ENCODE measurements around the gene BDKRB2. TPM values are rescaled to one million over a fixed set of nuclear protein-coding genes. Genes with fewer than 3 reads are reported as not detected.
A peak's percentile ranks its signal among the peaks of the same experiment; 100 is the strongest.

The BDKRB2 gene
- polyA plus RNA-seq, 2 of the 4 experiments (the other 2 are of a cell fraction), result 13.9 to 21.6 TPM

DNA sequence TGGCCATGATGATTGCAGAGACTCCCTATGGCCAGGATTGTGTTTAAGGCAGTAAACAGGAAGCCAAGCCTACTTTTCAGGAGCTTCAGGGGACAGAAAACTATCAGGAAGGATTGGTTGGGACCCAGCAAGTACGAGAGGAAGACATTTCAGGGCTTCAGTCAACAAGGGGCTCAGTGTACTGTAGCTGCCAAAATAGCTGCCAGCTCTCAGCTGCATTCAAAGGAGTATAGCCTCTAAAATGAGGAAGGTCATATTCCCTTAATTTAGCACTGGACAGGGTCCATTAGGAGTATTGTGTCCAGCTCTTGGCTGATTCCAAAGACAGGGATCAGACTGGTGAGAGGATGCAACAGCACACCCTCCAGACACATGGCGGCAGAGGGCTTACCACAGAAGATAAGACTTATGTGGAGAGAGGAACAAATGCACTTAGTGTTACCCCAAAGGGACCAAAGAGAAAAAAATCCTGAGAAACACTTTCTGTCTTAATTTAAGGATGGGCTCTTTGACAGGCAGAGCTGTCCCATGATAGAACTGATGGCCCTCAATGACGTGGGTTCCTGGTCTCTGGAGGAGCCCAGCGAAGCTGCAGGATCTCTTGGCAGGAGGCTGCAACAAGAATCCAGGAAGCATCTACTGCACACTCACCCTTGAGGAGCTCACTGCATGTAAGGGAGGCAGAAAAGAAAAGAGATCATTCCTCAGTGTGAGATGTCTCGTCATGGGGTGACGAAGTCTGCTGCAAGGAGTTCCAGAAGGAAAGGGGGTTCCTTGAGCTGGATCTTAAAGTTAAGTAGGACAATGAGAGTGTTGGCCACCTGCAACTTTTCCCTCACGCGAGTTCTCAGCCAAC lies 66.2 kb downstream of the BDKRB2 start:
- DNase-seq (ENCODE audit: low read depth in 1 of 2, low spot score in 1 of 2), result no peak
- ATAC-seq, result no peak
- TF ChIP-seq HOXB5 (CRISPR knock-in tag; IDR thresholded peaks at IDR 0.05) (no peak), ZSCAN20 (CRISPR knock-in tag; IDR thresholded peaks at IDR 0.05) (no peak), HDAC2 (IDR thresholded peaks at IDR 0.05) (no peak), CHD4 (IDR thresholded peaks at IDR 0.05; ENCODE audit: borderline replicate concordance) (no peak), NFE2L2 (conservative IDR thresholded peaks at IDR 0.05; ENCODE audit: low read length) (no peak), RCOR1 (IDR thresholded peaks at IDR 0.05; ENCODE audit: low read depth, low read length) (no peak), RNF2 (IDR thresholded peaks at IDR 0.05; ENCODE audit: borderline replicate concordance, low read depth) (no peak), PHF8 (IDR thresholded peaks at IDR 0.05; ENCODE audit: borderline replicate concordance, low read depth) (no peak), ESRRA (IDR thresholded peaks at IDR 0.05; ENCODE audit: borderline replicate concordance, low read length) (no peak), HOXA7 (CRISPR knock-in tag; IDR thresholded peaks at IDR 0.05) (no peak), POLR2AphosphoS2 (conservative IDR thresholded peaks at IDR 0.05; ENCODE audit: low read length) (no peak), POLR2A (IDR thresholded peaks at IDR 0.05; ENCODE audit: low read length) (no peak), RARB (CRISPR knock-in tag; IDR thresholded peaks at IDR 0.05) (no peak)
- TF ChIP-seq, protein P1, sequence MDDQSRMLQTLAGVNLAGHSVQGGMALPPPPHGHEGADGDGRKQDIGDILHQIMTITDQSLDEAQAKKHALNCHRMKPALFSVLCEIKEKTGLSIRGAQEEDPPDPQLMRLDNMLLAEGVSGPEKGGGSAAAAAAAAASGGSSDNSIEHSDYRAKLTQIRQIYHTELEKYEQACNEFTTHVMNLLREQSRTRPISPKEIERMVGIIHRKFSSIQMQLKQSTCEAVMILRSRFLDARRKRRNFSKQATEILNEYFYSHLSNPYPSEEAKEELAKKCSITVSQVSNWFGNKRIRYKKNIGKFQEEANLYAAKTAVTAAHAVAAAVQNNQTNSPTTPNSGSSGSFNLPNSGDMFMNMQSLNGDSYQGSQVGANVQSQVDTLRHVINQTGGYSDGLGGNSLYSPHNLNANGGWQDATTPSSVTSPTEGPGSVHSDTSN (IDR thresholded peaks at IDR 0.05), result no peak
- TF ChIP-seq, protein P2, sequence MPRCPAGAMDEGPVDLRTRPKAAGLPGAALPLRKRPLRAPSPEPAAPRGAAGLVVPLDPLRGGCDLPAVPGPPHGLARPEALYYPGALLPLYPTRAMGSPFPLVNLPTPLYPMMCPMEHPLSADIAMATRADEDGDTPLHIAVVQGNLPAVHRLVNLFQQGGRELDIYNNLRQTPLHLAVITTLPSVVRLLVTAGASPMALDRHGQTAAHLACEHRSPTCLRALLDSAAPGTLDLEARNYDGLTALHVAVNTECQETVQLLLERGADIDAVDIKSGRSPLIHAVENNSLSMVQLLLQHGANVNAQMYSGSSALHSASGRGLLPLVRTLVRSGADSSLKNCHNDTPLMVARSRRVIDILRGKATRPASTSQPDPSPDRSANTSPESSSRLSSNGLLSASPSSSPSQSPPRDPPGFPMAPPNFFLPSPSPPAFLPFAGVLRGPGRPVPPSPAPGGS (IDR thresholded peaks at IDR 0.05), result no peak
- TF ChIP-seq, protein P3, sequence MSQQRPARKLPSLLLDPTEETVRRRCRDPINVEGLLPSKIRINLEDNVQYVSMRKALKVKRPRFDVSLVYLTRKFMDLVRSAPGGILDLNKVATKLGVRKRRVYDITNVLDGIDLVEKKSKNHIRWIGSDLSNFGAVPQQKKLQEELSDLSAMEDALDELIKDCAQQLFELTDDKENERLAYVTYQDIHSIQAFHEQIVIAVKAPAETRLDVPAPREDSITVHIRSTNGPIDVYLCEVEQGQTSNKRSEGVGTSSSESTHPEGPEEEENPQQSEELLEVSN (IDR thresholded peaks at IDR 0.05; ENCODE audit: borderline replicate concordance, low read depth), result no peak
- TF ChIP-seq, protein P4, sequence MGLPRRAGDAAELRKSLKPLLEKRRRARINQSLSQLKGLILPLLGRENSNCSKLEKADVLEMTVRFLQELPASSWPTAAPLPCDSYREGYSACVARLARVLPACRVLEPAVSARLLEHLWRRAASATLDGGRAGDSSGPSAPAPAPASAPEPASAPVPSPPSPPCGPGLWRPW (IDR thresholded peaks at IDR 0.05), result no peak
- FAIRE-seq, result no peak
- ChIA-PET POLR2A (no interaction called here), CTCF (interaction anchor here (1.2 to 18.7 kb wide), 5 partner anchors 9 to 169 kb away, joined by 3 to 486 read pairs (median 65); partner anchors contain the start of gene BDKRB1)
- Histone ChIP-seq H3K4me2 (no peak overlapping the region), H3K4me3 (no peak overlapping the region), H3K27ac (peak overlapping the region; percentile 82 to 92; a peak in 5 of 6 replicates), H3K4me1 (peaks cover 62% of the 10 kb centered on the region), H3K9me3 (peaks cover 21% of the 10 kb centered on the region)
- 91% methylated on average over 8 of the region's 8 CpGs for WGBS (ENCODE audit: missing lambda C conversion rate)

DNA sequence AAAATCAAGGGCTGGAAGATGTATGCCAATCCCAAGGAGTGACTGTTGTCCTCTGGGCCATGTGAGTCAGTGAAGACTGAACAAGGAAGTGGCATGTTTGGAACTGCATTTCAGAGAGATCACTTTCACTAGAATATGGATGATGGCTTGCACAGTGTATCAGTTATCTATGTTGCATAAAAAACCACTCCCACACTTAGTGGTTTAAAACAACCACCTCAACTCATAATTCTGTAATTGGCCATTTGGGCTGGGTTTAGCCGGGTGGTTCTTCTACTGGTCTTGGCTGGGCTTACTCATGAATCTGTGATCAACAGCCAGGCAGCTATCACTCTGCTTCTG lies 66.8 kb downstream of the BDKRB2 start:
- ChIA-PET POLR2A (no interaction called here), CTCF (interaction anchor here (1.2 to 18.7 kb wide), 6 partner anchors 10 to 273 kb away, joined by 3 to 486 read pairs (median 64); partner anchors contain the start of gene BDKRB1)
- WGBS (ENCODE audit: missing lambda C conversion rate), result 91% methylated on average over 1 of the region's 1 CpG
- Histone ChIP-seq H3K9me3 (peaks cover 21% of the 10 kb centered on the region), H3K27ac (peak overlapping the region; percentile 82 to 92; a peak in 5 of 6 replicates), H3K4me1 (peaks cover 62% of the 10 kb centered on the region), H3K4me3 (no peak overlapping the region), H3K4me2 (no peak overlapping the region)
- TF ChIP-seq, protein P5, sequence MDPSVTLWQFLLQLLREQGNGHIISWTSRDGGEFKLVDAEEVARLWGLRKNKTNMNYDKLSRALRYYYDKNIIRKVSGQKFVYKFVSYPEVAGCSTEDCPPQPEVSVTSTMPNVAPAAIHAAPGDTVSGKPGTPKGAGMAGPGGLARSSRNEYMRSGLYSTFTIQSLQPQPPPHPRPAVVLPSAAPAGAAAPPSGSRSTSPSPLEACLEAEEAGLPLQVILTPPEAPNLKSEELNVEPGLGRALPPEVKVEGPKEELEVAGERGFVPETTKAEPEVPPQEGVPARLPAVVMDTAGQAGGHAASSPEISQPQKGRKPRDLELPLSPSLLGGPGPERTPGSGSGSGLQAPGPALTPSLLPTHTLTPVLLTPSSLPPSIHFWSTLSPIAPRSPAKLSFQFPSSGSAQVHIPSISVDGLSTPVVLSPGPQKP (IDR thresholded peaks at IDR 0.05; ENCODE audit: low read depth, low read length), result no peak
- TF ChIP-seq FOSB (CRISPR knock-in tag; IDR thresholded peaks at IDR 0.05), result no peak
- TF ChIP-seq HOXA7 (CRISPR knock-in tag; IDR thresholded peaks at IDR 0.05), result no peak
- no peak for TF ChIP-seq HEYL (CRISPR knock-in tag; IDR thresholded peaks at IDR 0.05)
- TF ChIP-seq HOXB13 (CRISPR knock-in tag; IDR thresholded peaks at IDR 0.05; ENCODE audit: low read depth), result no peak
- no peak for TF ChIP-seq ZSCAN20 (CRISPR knock-in tag; IDR thresholded peaks at IDR 0.05)
- no peak for TF ChIP-seq FOSL2 (IDR thresholded peaks at IDR 0.05)
- TF ChIP-seq FOSL2 (CRISPR knock-in tag; IDR thresholded peaks at IDR 0.05), result no peak
- TF ChIP-seq EHF (CRISPR knock-in tag; IDR thresholded peaks at IDR 0.05), result no peak
- no peak for TF ChIP-seq KDM1A (IDR thresholded peaks at IDR 0.05; ENCODE audit: low read depth)
- no peak for TF ChIP-seq ZFP36 (IDR thresholded peaks at IDR 0.05; ENCODE audit: borderline replicate concordance, partially characterized antibody)
- TF ChIP-seq, protein P6, sequence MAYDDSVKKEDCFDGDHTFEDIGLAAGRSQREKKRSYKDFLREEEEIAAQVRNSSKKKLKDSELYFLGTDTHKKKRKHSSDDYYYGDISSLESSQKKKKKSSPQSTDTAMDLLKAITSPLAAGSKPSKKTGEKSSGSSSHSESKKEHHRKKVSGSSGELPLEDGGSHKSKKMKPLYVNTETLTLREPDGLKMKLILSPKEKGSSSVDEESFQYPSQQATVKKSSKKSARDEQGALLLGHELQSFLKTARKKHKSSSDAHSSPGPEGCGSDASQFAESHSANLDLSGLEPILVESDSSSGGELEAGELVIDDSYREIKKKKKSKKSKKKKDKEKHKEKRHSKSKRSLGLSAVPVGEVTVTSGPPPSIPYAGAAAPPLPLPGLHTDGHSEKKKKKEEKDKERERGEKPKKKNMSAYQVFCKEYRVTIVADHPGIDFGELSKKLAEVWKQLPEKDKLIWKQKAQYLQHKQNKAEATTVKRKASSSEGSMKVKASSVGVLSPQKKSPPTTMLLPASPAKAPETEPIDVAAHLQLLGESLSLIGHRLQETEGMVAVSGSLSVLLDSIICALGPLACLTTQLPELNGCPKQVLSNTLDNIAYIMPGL (CRISPR knock-in tag; IDR thresholded peaks at IDR 0.05; ENCODE audit: borderline replicate concordance), result no peak
- no peak for TF ChIP-seq CHD4 (IDR thresholded peaks at IDR 0.05; ENCODE audit: borderline replicate concordance)
- no peak for TF ChIP-seq HOXB5 (CRISPR knock-in tag; IDR thresholded peaks at IDR 0.05)
- TF ChIP-seq CHD2 (IDR thresholded peaks at IDR 0.05; ENCODE audit: low read length, partially characterized antibody), result no peak
- FAIRE-seq (no peak), ATAC-seq (no peak), DNase-seq (ENCODE audit: low read depth in 1 of 2, low spot score in 1 of 2) (no peak)
